ENCODE data around the gene MARK1.

The MARK1 gene

GRCh38 chr1:220689666-220690065 is 161.7 kb downstream of the MARK1 start:
- Histone ChIP-seq H3K4me3 (ENCODE audit: extremely low read depth, insufficient read depth, low read length, poor library complexity, severe bottlenecking) (peak overlapping the region; percentile 59), H3K27ac (ENCODE audit: low read depth, low read length, severe bottlenecking) (no peak overlapping the region), H3K9me3 (ENCODE audit: control insufficient read depth, low read length) (no peaks in the 10 kb centered on the region), H3K36me3 (ENCODE audit: control insufficient read depth, insufficient read depth, low read length) (no peaks in the 10 kb centered on the region), H3K4me1 (ENCODE audit: control insufficient read depth, insufficient read depth, low read length, poor library complexity, severe bottlenecking) (no peaks in the 10 kb centered on the region)
- WGBS, 2 experiments (ENCODE audit: insufficient coverage in 2 of 2) = 69 to 72% methylated on average over 12 to 13 of the region's 14 CpGs

GRCh38 chr1:220690140-220691052 is 162.5 kb downstream of the MARK1 start, which contains the start of gene C1orf115:
C1orf115 (plus strand) TSS chr1:220690363; CDS start chr1:220690403, 40 bp downstream.
- peak within 1 kb of the TSS; percentile 59 for H3K4me3 ChIP-seq (ENCODE audit: extremely low read depth, insufficient read depth, low read length, poor library complexity, severe bottlenecking)
- no peaks in the 10 kb centered on the region for H3K9me3 ChIP-seq (ENCODE audit: control insufficient read depth, low read length)
- 0 to 3% methylated on average over 70 to 76 of the region's 96 CpGs for WGBS, 2 experiments (ENCODE audit: insufficient coverage in 2 of 2)
- H3K36me3 ChIP-seq (ENCODE audit: control insufficient read depth, insufficient read depth, low read length) = no peaks in the 10 kb centered on the region
- H3K27ac ChIP-seq (ENCODE audit: low read depth, low read length, severe bottlenecking) = no peak within 1 kb of the TSS
- H3K4me1 ChIP-seq (ENCODE audit: control insufficient read depth, insufficient read depth, low read length, poor library complexity, severe bottlenecking) = no peaks in the 10 kb centered on the region

DNA sequence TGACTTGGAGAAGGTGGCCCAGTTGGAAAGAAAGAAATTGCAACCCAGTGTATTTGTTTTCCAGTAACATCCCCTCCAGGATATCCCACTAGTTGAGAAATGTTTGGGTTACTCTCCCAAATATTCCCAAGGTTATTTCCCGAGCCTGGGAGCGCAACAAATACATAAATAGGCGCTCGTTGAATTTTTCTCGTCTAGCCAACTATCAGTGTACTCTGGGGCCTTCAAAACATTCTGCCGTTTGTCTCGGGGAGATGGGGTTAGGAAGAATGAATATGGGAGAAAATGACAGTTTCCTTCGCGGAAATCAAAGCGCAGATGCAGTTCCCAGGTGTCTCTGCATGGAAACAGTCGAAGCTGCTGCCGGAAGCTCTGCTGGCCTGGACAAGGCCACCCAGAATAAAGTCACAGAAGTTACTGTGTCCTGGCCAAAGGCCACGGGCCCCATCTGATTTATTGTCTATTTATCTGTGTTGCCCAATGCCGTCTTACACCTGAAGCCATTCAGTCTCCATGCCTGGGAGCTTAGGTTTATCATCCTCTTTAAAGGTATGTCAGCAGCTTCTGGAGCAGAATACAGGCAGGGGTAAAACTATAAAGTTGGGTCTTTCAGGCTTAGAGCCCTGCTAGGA is 163.2 kb downstream of the MARK1 start:
- no peaks in the 10 kb centered on the region for H3K4me1 ChIP-seq (ENCODE audit: control insufficient read depth, insufficient read depth, low read length, poor library complexity, severe bottlenecking)
- no peak overlapping the region for H3K27ac ChIP-seq (ENCODE audit: low read depth, low read length, severe bottlenecking)
- H3K4me3 ChIP-seq (ENCODE audit: extremely low read depth, insufficient read depth, low read length, poor library complexity, severe bottlenecking) = peak overlapping the region; percentile 59
- WGBS, 2 experiments (ENCODE audit: insufficient coverage in 2 of 2) = 76 to 86% methylated on average over 13 to 14 of the region's 14 CpGs
- no peaks in the 10 kb centered on the region for H3K9me3 ChIP-seq (ENCODE audit: control insufficient read depth, low read length)
- H3K36me3 ChIP-seq (ENCODE audit: control insufficient read depth, insufficient read depth, low read length) = no peaks in the 10 kb centered on the region

DNA sequence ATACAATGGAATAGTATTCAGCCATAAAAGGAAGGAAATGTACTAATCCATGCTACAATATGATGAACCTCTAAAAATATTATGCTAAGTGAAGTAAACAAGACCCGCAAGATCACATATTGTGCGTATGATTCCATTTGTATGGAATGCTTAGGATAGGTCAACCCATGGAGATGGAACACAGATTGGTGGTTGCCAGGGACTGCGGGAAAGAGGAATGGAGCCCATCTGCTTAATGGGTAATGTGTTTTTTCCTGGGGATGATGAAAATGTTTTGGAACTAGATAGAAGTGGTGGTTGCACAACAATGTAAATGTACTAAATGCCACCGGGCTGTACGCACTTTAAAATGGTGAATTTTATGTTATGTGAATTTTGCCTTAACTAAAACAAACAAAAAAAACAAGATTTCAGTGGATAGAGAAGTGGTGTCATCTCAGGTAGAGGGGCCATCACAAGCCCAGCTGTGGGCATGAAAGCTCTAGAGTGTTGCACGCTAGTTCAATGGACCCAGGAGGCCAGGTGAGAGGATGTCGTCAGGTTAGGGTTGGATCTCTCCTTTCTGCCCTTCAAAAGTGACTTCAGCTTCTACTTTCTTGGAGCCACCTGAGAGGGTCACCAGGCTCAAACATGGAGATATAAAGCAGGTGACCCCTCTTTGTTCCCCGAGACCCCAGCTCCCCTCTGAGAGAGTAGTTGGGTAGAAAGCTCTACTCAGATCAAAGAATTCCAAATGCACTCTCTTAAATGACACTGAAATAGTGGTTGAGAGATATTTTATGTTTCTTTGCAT is 164.7 kb downstream of the MARK1 start:
- peaks cover 2% of the 10 kb centered on the region for H3K4me1 ChIP-seq (ENCODE audit: control insufficient read depth, insufficient read depth, low read length, poor library complexity, severe bottlenecking)
- no peaks in the 10 kb centered on the region for H3K36me3 ChIP-seq (ENCODE audit: control insufficient read depth, insufficient read depth, low read length)
- H3K9me3 ChIP-seq (ENCODE audit: control insufficient read depth, low read length) = no peaks in the 10 kb centered on the region
- 89 to 94% methylated on average over 4 to 5 of the region's 8 CpGs for WGBS, 2 experiments (ENCODE audit: insufficient coverage in 2 of 2)
- no peak overlapping the region for H3K27ac ChIP-seq (ENCODE audit: low read depth, low read length, severe bottlenecking)
- no peak overlapping the region for H3K4me3 ChIP-seq (ENCODE audit: extremely low read depth, insufficient read depth, low read length, poor library complexity, severe bottlenecking)

DNA sequence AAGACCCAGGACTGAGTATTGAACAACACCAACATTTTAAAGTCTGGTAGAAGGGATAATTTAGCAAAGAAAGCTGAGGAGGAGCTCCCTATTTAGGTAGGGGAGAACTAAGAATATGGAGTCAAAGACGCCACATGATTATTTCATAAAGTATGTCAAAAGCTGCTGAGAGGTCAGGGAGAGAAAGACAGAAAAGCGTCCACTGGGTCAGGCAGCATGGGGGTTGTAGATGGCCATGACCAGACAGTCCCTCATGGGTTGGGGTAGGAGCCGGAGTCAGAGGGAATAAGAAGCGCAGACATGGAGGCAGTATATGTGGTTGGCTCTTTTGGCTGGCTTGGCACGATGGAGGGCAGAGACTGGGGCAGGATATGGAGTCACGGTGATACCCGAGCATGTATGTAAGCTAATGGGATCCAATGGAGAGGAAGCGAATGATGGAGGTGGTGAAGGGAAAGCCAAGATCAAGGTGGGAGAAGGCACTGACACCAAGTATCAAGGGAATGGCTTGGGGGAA is 167.0 kb downstream of the MARK1 start:
- WGBS, 2 experiments (ENCODE audit: insufficient coverage in 2 of 2) = 90 to 93% methylated on average over 7 to 8 of the region's 8 CpGs
- H3K27ac ChIP-seq (ENCODE audit: low read depth, low read length, severe bottlenecking) = no peak overlapping the region
- peaks cover 2% of the 10 kb centered on the region for H3K4me1 ChIP-seq (ENCODE audit: control insufficient read depth, insufficient read depth, low read length, poor library complexity, severe bottlenecking)

GRCh38 chr1:220695426-220695825 is 167.5 kb downstream of the MARK1 start:
- 87 to 92% methylated on average over 2 to 4 of the region's 4 CpGs for WGBS, 2 experiments (ENCODE audit: insufficient coverage in 2 of 2)
- Histone ChIP-seq H3K36me3 (ENCODE audit: control insufficient read depth, insufficient read depth, low read length) (no peaks in the 10 kb centered on the region), H3K9me3 (ENCODE audit: control insufficient read depth, low read length) (no peaks in the 10 kb centered on the region), H3K4me1 (ENCODE audit: control insufficient read depth, insufficient read depth, low read length, poor library complexity, severe bottlenecking) (peaks cover 2% of the 10 kb centered on the region), H3K27ac (ENCODE audit: low read depth, low read length, severe bottlenecking) (no peak overlapping the region), H3K4me3 (ENCODE audit: extremely low read depth, insufficient read depth, low read length, poor library complexity, severe bottlenecking) (no peak overlapping the region)

More for the DNA sequence above, 167.0 kb downstream of the MARK1 start:
- no peak overlapping the region for H3K4me3 ChIP-seq (ENCODE audit: extremely low read depth, insufficient read depth, low read length, poor library complexity, severe bottlenecking)
- H3K9me3 ChIP-seq (ENCODE audit: control insufficient read depth, low read length) = no peaks in the 10 kb centered on the region
- H3K36me3 ChIP-seq (ENCODE audit: control insufficient read depth, insufficient read depth, low read length) = no peaks in the 10 kb centered on the region

- Histone ChIP-seq H3K9me3 (ENCODE audit: control insufficient read depth, low read length) (no peaks in the 10 kb centered on the region), H3K4me1 (ENCODE audit: control insufficient read depth, insufficient read depth, low read length, poor library complexity, severe bottlenecking) (peaks cover 2% of the 10 kb centered on the region), H3K36me3 (ENCODE audit: control insufficient read depth, insufficient read depth, low read length) (no peaks in the 10 kb centered on the region), H3K27ac (ENCODE audit: low read depth, low read length, severe bottlenecking) (no peak overlapping the region), H3K4me3 (ENCODE audit: extremely low read depth, insufficient read depth, low read length, poor library complexity, severe bottlenecking) (no peak overlapping the region)
- WGBS, 2 experiments (ENCODE audit: insufficient coverage in 2 of 2) = 94 to 95% methylated on average over 12 to 16 of the region's 16 CpGs
Observed at GRCh38 chr1:220696226-220696862, 168.4 kb downstream of the MARK1 start.

DNA sequence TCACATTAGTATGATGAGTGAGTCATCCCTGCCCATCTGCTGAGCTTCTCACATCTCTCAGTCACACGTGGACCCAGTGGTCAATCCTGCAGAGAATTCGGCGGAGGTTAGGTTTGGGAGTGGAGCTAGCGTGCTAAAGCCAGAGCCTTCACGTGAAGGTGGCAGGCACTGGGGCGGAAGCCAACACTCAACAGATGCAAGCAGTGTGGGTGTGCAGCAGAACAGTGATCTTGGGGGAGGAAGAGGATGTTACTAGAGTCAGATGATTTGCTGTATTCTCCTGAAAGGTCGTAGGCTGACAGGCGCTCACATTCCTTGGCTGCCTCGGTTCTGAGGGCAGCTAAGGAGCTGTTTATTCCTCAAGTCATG is 168.9 kb downstream of the MARK1 start:
- peaks cover 2% of the 10 kb centered on the region for H3K4me1 ChIP-seq (ENCODE audit: control insufficient read depth, insufficient read depth, low read length, poor library complexity, severe bottlenecking)
- H3K27ac ChIP-seq (ENCODE audit: low read depth, low read length, severe bottlenecking) = no peak overlapping the region
- no peaks in the 10 kb centered on the region for H3K36me3 ChIP-seq (ENCODE audit: control insufficient read depth, insufficient read depth, low read length)
- H3K9me3 ChIP-seq (ENCODE audit: control insufficient read depth, low read length) = no peaks in the 10 kb centered on the region
- H3K4me3 ChIP-seq (ENCODE audit: extremely low read depth, insufficient read depth, low read length, poor library complexity, severe bottlenecking) = no peak overlapping the region
- 81 to 86% methylated on average over 5 to 6 of the region's 9 CpGs for WGBS, 2 experiments (ENCODE audit: insufficient coverage in 2 of 2)

- no peak overlapping the region for H3K27ac ChIP-seq (ENCODE audit: low read depth, low read length, severe bottlenecking)
- peaks cover 2% of the 10 kb centered on the region for H3K4me1 ChIP-seq (ENCODE audit: control insufficient read depth, insufficient read depth, low read length, poor library complexity, severe bottlenecking)
- WGBS, 2 experiments (ENCODE audit: insufficient coverage in 2 of 2) = 84 to 95% methylated on average over 6 of the region's 6 CpGs
- no peak overlapping the region for H3K4me3 ChIP-seq (ENCODE audit: extremely low read depth, insufficient read depth, low read length, poor library complexity, severe bottlenecking)
- no peaks in the 10 kb centered on the region for H3K36me3 ChIP-seq (ENCODE audit: control insufficient read depth, insufficient read depth, low read length)
- H3K9me3 ChIP-seq (ENCODE audit: control insufficient read depth, low read length) = no peaks in the 10 kb centered on the region
Observed at GRCh38 chr1:220697326-220697725, 169.4 kb downstream of the MARK1 start.

- WGBS, 2 experiments (ENCODE audit: insufficient coverage in 2 of 2) = 90 to 94% methylated on average over 2 to 5 of the region's 5 CpGs
Observed at GRCh38 chr1:220698607-220699016, 170.7 kb downstream of the MARK1 start.

More at GRCh38 chr1:220698607-220699016, 170.7 kb downstream of the MARK1 start:
- H3K27ac ChIP-seq (ENCODE audit: low read depth, low read length, severe bottlenecking) = no peak overlapping the region
- H3K9me3 ChIP-seq (ENCODE audit: control insufficient read depth, low read length) = no peaks in the 10 kb centered on the region
- H3K4me3 ChIP-seq (ENCODE audit: extremely low read depth, insufficient read depth, low read length, poor library complexity, severe bottlenecking) = no peak overlapping the region
- no peaks in the 10 kb centered on the region for H3K36me3 ChIP-seq (ENCODE audit: control insufficient read depth, insufficient read depth, low read length)
- H3K4me1 ChIP-seq (ENCODE audit: control insufficient read depth, insufficient read depth, low read length, poor library complexity, severe bottlenecking) = peaks cover 2% of the 10 kb centered on the region
